K562 (cell line): Measurements from ENCODE around the gene POC1B. TPM values are rescaled to one million over a fixed set of nuclear protein-coding genes. Genes with fewer than 3 reads are reported as not detected.

Source experiments
- ELF4 ChIP-seq: fragments of 450-650 bp; formaldehyde crosslinking; IDR thresholded peaks from 2 replicates; pipeline ENCODE4 v1.4.0; 2022; ENCODE audit warnings: missing genetic modification characterization
- FIP1L1 ChIP-seq: fragments of 200-400 bp; formaldehyde crosslinking; IDR thresholded peaks from 2 replicates; pipeline ENCODE4 v1.6.1; 2018; ENCODE audit warnings: mild to moderate bottlenecking, low read depth, low read length; ENCODE audit not compliant: poor library complexity, severe bottlenecking
- LCOR ChIP-seq: sonication (generic); formaldehyde crosslinking; IDR thresholded peaks from 2 replicates; pipeline ENCODE4 v1.8.0; 2022; ENCODE audit warnings: mild to moderate bottlenecking, missing genetic modification reagents
- RBBP5 ChIP-seq: fragments of 200-600 bp; sonication (generic); IDR thresholded peaks from 2 replicates; pipeline ENCODE4 v1.6.1; 2012; ENCODE audit warnings: borderline replicate concordance, mild to moderate bottlenecking, low read length, control low read depth, inconsistent platforms; ENCODE audit not compliant: insufficient read depth, poor library complexity, severe bottlenecking
- SMARCB1 ChIP-seq: IDR thresholded peaks from 2 replicates; pipeline ENCODE4 v1.6.1; 2011; ENCODE audit warnings: improper control_type of control experiment, low read depth; ENCODE audit not compliant: insufficient read length
- polyA plus RNA-seq, 8 experiments: library from polyadenylated mRNA; depleted of rRNA in 4 of 8; stranded (reverse) in 5 of 8; unstranded in 3 of 8; fragments of >200 nt; fragmentation: Nextera tagmentation in 2 of 8; fragmentation: Illumina TruSeq in 1 of 8; extraction: Ambion mirVana in 2 of 8; extraction: Trizol in 1 of 8; gene quantifications; 2 replicates each; pipeline versions ENCODE4 v1.2.1 to v1.2.3, GENCODE V29; 2011 to 2014; ENCODE audit warnings: inconsistent platforms in 1 of 8, missing spikeins in 1 of 8
- total RNA-seq, 7 experiments: library from RNA; depleted of rRNA in 6 of 7; stranded (reverse); fragments of >200 nt in 6 of 7; fragmentation: Illumina TruSeq in 2 of 7; extraction: Trizol in 2 of 7; gene quantifications; 2 replicates each; pipeline versions ENCODE4 v1.2.1 to v1.2.3, GENCODE V29; 2011 to 2021; ENCODE audit warnings: low replicate concordance in 1 of 7
- TF ChIP-seq, protein P1 (sequence below): sonication (generic); formaldehyde crosslinking; IDR thresholded peaks from 2 replicates; pipeline ENCODE4 v1.9.0; 2022; ENCODE audit warnings: mild to moderate bottlenecking, missing genetic modification reagents
- TF ChIP-seq, protein P2 (sequence below): fragments of 450-650 bp; formaldehyde crosslinking; IDR thresholded peaks from 2 replicates; pipeline ENCODE4 v1.4.0; 2022; ENCODE audit warnings: missing genetic modification characterization
- TF ChIP-seq, protein P3 (sequence below): sonication (generic); formaldehyde crosslinking; IDR thresholded peaks from 2 replicates; pipeline ENCODE4 v1.8.0; 2023; ENCODE audit warnings: mild to moderate bottlenecking, missing genetic modification reagents

Gene POC1B
- total and polyA plus RNA-seq, 9 of the 15 experiments (the other 6 are each of a cell fraction or from before 2014, with no cell fraction given): 4.5 to 16.1 (median 10.4) TPM

DNA sequence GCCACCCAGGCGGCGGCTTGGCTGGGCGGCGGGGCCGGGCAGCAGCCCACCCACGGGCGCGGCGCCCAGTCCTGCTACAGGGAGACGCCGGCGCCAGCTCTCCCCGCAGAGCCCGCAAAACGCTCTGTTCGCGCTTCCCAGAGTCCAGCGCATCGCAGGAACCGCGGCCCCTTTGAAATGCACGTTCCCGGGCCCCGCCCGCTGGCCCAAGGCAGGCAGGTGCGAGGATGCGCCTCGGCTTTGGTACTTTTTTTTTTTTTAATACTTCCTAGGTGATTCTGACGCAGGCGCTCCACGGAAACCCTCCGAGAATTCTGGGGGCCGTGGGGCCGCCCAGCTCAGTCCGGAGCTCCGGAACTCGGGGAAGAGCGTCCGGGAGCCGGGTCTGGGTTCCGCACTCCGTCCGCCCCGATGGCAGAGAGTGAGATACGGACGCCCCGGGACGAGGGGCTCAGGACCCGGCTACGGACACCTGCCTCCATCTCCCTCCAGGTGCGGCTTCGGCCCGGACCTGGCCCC lies 483 bp downstream of the POC1B start (continued):
- TF ChIP-seq, protein P1, sequence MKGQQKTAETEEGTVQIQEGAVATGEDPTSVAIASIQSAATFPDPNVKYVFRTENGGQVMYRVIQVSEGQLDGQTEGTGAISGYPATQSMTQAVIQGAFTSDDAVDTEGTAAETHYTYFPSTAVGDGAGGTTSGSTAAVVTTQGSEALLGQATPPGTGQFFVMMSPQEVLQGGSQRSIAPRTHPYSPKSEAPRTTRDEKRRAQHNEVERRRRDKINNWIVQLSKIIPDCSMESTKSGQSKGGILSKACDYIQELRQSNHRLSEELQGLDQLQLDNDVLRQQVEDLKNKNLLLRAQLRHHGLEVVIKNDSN: no peak
- TF ChIP-seq FIP1L1 (peak; percentile 67), ELF4 (CRISPR knock-in tag) (no peak; the same call in 1 of the 2 replicates), RBBP5 (no peak), SMARCB1 (no peak), LCOR (0 out of 2 replicates have a peak, but pooled peaks have one; percentile 1)
- TF ChIP-seq, protein P2, sequence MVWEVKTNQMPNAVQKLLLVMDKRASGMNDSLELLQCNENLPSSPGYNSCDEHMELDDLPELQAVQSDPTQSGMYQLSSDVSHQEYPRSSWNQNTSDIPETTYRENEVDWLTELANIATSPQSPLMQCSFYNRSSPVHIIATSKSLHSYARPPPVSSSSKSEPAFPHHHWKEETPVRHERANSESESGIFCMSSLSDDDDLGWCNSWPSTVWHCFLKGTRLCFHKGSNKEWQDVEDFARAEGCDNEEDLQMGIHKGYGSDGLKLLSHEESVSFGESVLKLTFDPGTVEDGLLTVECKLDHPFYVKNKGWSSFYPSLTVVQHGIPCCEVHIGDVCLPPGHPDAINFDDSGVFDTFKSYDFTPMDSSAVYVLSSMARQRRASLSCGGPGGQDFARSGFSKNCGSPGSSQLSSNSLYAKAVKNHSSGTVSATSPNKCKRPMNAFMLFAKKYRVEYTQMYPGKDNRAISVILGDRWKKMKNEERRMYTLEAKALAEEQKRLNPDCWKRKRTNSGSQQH (CRISPR knock-in tag): no peak
- TF ChIP-seq, protein P3, sequence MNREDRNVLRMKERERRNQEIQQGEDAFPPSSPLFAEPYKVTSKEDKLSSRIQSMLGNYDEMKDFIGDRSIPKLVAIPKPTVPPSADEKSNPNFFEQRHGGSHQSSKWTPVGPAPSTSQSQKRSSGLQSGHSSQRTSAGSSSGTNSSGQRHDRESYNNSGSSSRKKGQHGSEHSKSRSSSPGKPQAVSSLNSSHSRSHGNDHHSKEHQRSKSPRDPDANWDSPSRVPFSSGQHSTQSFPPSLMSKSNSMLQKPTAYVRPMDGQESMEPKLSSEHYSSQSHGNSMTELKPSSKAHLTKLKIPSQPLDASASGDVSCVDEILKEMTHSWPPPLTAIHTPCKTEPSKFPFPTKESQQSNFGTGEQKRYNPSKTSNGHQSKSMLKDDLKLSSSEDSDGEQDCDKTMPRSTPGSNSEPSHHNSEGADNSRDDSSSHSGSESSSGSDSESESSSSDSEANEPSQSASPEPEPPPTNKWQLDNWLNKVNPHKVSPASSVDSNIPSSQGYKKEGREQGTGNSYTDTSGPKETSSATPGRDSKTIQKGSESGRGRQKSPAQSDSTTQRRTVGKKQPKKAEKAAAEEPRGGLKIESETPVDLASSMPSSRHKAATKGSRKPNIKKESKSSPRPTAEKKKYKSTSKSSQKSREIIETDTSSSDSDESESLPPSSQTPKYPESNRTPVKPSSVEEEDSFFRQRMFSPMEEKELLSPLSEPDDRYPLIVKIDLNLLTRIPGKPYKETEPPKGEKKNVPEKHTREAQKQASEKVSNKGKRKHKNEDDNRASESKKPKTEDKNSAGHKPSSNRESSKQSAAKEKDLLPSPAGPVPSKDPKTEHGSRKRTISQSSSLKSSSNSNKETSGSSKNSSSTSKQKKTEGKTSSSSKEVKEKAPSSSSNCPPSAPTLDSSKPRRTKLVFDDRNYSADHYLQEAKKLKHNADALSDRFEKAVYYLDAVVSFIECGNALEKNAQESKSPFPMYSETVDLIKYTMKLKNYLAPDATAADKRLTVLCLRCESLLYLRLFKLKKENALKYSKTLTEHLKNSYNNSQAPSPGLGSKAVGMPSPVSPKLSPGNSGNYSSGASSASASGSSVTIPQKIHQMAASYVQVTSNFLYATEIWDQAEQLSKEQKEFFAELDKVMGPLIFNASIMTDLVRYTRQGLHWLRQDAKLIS (CRISPR knock-in tag): peak; percentile 21; the same call in 1 of the 2 replicates
